ENCODE measurements around the gene POLE2.
A peak's percentile ranks its signal among the peaks of the same experiment; 100 is the strongest.
"Not testable (repeated sequence)": the region's sequence is repeated elsewhere in the genome, so short reads cannot be mapped to it uniquely, and the experiment has no call there.

Gene POLE2

GRCh38 chr14:49687942-49688700 is at the start of gene POLE2:
POLE2 (minus strand) TSS chr14:49688214; CDS start chr14:49688203, 11 bp downstream.
- DNase-seq (ENCODE audit: low spot score) = peak; percentile 52

GRCh38 chr14:49735669-49736068 is 47.7 kb upstream of the POLE2 start:
- DNase-seq (ENCODE audit: low spot score) = not testable (repeated sequence)

GRCh38 chr14:49733836-49734235 is 45.8 kb upstream of the POLE2 start:
- DNase-seq (ENCODE audit: low spot score) = no peak

DNA sequence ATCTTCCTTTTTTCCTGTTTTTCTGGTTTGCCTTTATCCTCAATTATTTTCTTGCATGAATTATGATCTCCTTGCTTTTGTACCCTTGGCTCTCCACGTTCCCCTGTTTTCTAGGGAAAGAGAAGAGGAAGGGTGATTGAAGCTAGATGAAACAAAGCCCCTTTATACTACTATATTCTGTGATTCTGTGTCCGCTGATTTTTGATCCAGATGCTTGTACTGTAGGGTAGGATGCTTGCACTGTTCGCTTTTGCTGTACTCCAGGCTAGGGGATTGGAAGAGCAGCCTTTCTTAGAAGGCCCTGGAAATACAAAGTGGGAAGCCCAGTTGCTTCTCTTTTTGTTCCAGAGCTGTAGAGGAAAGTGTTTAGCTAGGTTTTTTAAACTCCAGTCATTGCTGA is 44.9 kb upstream of the POLE2 start:
- no peak for DNase-seq (ENCODE audit: low spot score)

- DNase-seq (ENCODE audit: low spot score) = no peak
These were observed 39.2 kb upstream of the POLE2 start for GRCh38 chr14:49727171-49727570.

- peak; percentile 3 for DNase-seq (ENCODE audit: low spot score)
These were observed 33.9 kb upstream of the POLE2 start for GRCh38 chr14:49721733-49722435.

GRCh38 chr14:49720744-49721143 is 32.7 kb upstream of the POLE2 start:
- DNase-seq (ENCODE audit: low spot score) = no peak

- DNase-seq (ENCODE audit: low spot score) = not testable (repeated sequence)
These were observed 23.0 kb upstream of the POLE2 start for GRCh38 chr14:49710993-49711392.

DNA sequence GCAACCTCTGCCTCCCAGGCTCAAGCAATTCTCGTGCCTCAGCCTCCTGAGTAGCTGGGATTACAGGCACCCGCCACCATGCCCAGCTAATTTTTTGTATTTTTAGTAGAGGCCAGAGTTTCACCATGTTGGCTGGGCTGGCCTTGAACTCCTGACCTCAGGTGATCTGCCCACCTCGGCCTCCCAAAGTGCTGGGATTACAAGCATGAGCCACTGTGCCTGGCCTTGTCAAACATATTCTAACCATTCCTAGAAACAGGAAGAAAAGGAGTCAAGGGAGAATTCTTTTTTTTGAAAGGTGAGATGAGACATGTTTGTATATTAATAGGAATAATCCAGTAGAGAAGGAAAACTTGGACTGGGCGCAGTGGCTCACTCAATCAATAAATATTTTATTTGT is 16.5 kb upstream of the POLE2 start:
- not testable (repeated sequence) for DNase-seq (ENCODE audit: low spot score)

GRCh38 chr14:49703965-49704364 is 16.0 kb upstream of the POLE2 start:
- no peak for DNase-seq (ENCODE audit: low spot score)

- no peak for DNase-seq (ENCODE audit: low spot score)
These were observed 14.7 kb upstream of the POLE2 start for GRCh38 chr14:49702725-49703124.

GRCh38 chr14:49693735-49694124 is 5.7 kb upstream of the POLE2 start:
- DNase-seq (ENCODE audit: low spot score) = not testable (repeated sequence)

GRCh38 chr14:49692811-49693734 is 5.1 kb upstream of the POLE2 start, which contains the start of gene KLHDC1:
KLHDC1 (plus strand) TSS chr14:49693120; CDS start chr14:49693195, 75 bp downstream.
- peak; percentile 45 for DNase-seq (ENCODE audit: low spot score)

DNA sequence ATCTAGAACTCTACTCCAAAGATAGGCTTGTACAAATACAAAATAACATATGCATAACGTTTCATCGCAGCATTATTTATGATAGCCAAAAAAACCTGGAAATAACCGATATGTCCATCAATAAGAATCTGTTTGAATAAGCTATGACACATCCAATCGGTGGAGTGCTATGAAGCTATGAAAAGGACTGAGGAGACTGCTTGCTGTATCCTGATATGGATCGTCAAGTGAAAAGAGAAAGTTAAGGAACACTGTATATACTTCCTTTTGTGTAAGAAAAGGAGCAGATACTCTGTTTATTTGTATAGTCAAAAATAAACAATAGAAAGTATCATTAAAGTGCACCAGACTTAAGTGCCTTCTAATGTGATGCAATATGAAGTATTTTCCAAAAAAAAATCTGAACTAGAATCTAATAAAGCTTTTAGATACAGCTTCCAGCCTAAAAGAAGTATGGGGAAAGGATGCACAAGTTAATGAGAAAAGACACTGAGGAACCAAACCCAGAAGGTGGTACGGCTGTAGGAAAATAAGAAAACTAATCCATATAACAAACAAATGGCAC is 4.3 kb upstream of the POLE2 start:
- DNase-seq (ENCODE audit: low spot score) = no peak

- no peak for DNase-seq (ENCODE audit: low spot score)
These were observed 3.0 kb upstream of the POLE2 start for GRCh38 chr14:49691031-49691430.

DNA sequence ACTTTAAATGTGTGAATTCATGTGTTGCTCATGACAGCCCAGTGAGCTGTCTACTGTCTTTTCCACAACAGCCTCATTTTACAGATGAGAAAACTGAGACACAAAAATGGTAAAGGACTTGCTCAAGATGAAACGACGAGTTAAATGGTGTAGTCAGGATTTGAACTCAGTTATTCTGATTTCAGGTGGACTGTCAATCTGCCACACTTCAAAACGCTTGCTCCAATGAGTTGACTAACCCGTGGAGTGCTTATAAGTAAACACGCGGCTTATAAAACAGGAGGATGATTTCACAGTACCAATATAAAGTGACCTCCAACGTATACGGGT is 652 bp upstream of the POLE2 start:
- no peak for DNase-seq (ENCODE audit: low spot score)

- no peak for DNase-seq (ENCODE audit: low spot score)
These were observed 1.6 kb downstream of the POLE2 start for GRCh38 chr14:49686425-49686824.

- no peak for DNase-seq (ENCODE audit: low spot score)
These were observed 8.7 kb downstream of the POLE2 start for GRCh38 chr14:49679271-49679670.

- no peak for DNase-seq (ENCODE audit: low spot score)
These were observed 10.4 kb downstream of the POLE2 start for GRCh38 chr14:49677643-49678042.

GRCh38 chr14:49673586-49673985 is 14.4 kb downstream of the POLE2 start:
- DNase-seq (ENCODE audit: low spot score) = no peak

DNA sequence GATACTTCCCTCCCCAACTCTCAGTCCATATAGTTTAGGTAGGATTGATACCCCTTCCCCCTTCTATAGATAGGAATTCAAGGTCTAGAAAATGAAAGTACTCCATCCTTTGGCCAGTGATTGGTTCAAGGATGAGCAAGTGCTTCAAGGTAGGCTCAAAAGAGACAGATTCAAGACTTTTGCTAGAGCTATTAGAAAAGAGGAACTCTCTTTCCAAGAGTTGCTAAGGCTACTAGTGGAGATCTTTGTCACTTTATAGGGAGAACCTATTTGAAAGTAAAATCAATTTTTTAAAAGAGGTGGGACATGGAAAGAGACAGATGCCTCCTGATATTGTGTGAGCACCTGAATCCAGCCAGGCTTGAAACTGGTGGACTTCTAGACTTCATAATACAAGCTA is 17.5 kb downstream of the POLE2 start:
- DNase-seq (ENCODE audit: low spot score) = no peak
